Ovary (tissue), 3 donors: ENCODE results near the gene SIM1.

ENCODE experiments used
- CTCF ChIP-seq, 3 donors: fragments of 450-650 bp in 2 of 3; fragments of 200-600 bp in 1 of 3; IDR thresholded peaks; one replicate each; pipeline versions ENCODE4 v1.5.1 to v1.8.0; 2016 to 2022; ENCODE audit warnings: antibody characterized with exemption in 3 of 3, mild to moderate bottlenecking in 1 of 3
- EP300 ChIP-seq: sonication (generic); formaldehyde crosslinking; IDR thresholded peaks from one replicate; pipeline ENCODE4 v1.6.1; 2017; ENCODE audit warnings: antibody characterized with exemption
- POLR2A ChIP-seq: fragments of 450-650 bp; IDR thresholded peaks from one replicate; pipeline ENCODE4 v1.6.1; 2017; ENCODE audit warnings: antibody characterized with exemption, mild to moderate bottlenecking, moderate library complexity
- donor health status: DM: no; HTN: no; CAD: no.

- no peak for TF ChIP-seq CTCF (IDR thresholded peaks at IDR 0.05)
- no peak for TF ChIP-seq EP300
- no peak for TF ChIP-seq POLR2A
These were observed 117.9 kb downstream of the SIM1 start for GRCh38 chr6:100346828-100347227.
